ENCODE data around the gene PHLDB3.
A peak's percentile ranks its signal among the peaks of the same experiment; 100 is the strongest.
"Not testable (repeated sequence)": the region's sequence is repeated elsewhere in the genome, so short reads cannot be mapped to it uniquely, and the experiment has no call there.

The PHLDB3 gene

GRCh38 chr19:43444531-43445287 is 59.8 kb downstream of the PHLDB3 start:
- DNase-seq, result no peak
- ATAC-seq, result no peak

DNA sequence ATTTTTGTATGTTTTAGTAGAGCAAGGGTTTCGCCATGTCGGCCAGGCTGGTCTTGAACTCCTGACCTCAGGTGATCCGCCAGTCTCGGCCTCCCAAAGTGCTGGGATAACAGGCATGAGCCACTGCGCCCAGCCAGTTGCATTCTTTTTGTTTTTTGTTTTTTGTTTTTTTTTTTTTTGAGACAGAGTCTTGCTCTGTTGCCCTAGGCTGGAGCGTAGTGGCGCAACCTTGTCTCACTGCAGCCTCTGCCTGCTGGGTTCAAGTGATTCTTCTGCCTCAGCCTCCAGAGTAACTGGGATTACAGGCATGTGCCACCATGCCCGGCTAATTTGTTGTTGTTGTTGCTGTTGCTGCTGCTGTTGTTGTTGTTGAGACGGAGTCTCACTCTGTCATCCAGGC is 60.5 kb downstream of the PHLDB3 start:
- not testable (repeated sequence) for ATAC-seq, DNase-seq

- ATAC-seq, result no peak
- no peak for DNase-seq
These were observed 62.8 kb downstream of the PHLDB3 start for GRCh38 chr19:43441716-43442115.

GRCh38 chr19:43439709-43440063 is 64.9 kb downstream of the PHLDB3 start:
- DNase-seq (no peak), ATAC-seq (no peak)

DNA sequence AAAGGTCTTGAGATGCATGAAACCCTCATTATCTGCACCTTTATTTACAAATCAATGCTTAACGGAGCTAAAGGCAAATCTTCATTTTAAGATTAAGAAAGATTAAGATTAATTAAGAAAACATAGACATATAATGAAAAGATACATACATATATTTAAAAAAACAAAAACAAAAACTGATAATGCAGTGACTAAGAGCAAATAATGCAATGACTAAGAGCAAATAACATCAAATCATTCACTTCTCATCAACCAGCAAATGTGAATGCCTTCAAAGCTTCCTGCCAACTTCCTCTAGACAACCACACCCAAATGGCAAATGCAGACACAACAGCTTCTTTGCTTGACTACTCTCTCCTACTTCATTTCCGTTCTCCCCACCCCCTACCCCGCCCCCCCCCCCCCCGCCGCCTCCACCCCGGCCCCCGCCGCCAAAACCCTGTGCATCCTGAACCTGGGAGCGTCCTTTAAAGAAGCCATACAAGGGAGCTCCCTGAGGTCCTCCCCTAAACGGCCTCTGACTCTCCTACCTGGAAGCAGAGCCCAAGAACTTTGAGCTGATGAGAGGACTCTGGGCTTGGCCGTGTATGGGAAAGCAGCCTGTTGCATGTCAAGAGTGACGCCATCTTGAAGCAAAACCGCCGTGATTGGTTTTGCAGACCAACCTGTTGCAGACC is 65.4 kb downstream of the PHLDB3 start:
- no peak for DNase-seq
- ATAC-seq, result peak; percentile 19

DNA sequence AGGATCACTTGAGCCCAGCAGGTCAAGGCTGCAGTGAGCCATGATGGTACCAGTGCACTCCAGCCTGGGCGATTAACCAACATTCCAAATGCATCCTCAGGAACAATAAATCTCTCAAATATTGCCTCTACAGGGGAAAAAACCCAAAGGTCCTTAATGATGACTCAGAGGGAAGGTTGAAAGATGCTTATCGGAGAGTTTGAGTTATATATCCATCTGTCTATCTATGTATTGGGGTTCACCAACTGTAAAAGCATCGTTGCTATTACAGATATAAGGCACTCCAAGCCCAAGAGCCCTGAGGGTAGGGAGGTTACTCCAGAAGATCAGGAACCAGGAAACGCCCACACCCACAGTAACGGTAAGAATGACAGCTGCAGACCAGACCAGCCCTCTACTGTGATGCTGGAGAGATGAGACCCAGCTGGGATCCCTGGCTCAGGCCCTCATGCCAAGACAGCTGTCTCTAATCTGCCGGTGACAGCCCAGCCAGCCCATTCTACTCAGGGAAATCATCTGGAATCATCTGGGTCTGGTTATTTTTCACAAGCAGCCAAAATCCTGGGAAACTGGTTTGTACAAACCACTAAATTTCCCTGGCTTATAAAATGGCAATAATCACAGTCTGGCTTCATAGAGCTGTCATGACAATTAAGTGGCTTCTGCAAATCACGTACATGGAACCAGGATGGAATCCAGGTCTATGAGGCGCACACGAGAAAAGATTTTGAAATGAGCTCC is 66.1 kb downstream of the PHLDB3 start:
- DNase-seq (peak; percentile 21), ATAC-seq (peak; percentile 43)

- DNase-seq, result no peak
- no peak for ATAC-seq
These were observed 66.8 kb downstream of the PHLDB3 start for GRCh38 chr19:43437712-43438111.

DNA sequence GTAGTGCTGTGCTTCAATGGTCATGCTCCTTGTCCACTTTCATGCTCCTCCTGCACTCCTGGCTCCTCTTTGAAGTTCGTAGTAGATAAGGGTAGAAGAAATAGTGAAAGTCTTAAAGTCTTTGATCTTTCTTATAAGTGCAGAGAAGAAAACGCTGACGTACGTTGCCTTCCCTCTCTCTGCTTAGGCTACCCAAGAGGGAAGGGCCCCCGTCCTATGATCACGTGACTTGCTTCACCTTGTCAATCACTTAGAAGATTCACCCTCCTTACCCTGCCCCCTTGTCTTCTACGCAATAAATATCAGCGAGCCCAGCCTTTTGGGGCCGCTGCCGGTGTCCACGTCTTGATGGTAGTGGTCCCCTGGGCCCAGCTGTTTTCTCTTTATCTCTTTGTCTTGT is 67.3 kb downstream of the PHLDB3 start:
- not testable (repeated sequence) for DNase-seq, ATAC-seq

DNA sequence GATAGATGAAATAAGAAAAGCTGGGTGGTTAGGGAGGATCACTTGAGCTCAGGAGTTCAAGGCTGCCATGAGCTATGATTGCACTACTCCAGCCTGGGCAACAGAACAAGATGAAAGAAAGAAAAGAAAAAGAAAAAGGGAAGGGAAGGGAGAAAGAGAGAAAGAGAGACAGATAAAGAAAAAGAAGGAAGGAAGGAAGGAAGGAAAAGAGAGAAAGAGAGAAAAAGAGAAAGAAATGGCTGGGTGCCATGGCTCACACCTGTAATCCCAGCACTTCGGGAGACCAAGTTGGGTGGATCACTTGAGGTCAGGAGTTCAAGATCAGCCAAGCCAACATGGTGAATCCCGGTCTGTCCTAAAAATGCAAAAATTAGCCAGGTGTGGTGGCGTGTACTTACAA is 68.8 kb downstream of the PHLDB3 start:
- ATAC-seq (no peak), DNase-seq (no peak)

DNA sequence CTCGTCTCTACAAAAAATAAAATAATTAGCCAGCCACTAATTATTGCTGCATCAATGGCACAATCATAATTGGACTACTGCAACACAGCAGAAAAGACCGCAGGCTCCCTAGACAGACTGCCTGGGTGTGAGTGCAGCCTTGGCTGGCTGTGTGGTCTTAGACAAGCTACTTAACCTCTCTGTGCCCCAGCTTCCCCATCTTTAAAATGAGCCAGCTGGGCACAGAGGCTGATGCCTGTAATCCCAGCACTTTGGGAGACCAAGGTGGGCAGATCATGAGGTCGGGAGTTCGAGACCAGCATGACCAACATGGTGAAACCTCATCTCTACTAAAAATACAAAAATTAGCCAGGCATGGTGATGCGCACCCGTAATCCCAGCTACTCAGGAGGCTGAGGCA is 70.9 kb downstream of the PHLDB3 start:
- no peak for ATAC-seq
- no peak for DNase-seq

DNA sequence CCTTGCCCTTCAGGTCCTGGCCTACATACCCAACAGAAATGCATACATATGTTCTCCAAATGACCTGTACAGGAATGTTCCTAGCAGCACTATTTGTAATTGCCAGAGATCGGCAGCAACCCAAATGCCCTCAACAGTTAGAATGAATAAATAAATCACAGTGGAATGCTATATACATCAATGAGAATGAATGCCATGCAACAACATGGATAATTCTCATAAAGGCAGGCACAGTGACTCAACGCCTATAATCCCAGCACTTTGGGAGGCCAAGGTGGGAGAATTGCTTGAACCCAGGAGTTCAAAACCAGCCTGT is 71.2 kb downstream of the PHLDB3 start:
- ATAC-seq (peak; percentile 21), DNase-seq (no peak)

- no peak for DNase-seq
- ATAC-seq, result no peak
These were observed 73.6 kb downstream of the PHLDB3 start for GRCh38 chr19:43430976-43431375.

GRCh38 chr19:43430142-43430710 is 74.3 kb downstream of the PHLDB3 start:
- DNase-seq, result no peak
- no peak for ATAC-seq

DNA sequence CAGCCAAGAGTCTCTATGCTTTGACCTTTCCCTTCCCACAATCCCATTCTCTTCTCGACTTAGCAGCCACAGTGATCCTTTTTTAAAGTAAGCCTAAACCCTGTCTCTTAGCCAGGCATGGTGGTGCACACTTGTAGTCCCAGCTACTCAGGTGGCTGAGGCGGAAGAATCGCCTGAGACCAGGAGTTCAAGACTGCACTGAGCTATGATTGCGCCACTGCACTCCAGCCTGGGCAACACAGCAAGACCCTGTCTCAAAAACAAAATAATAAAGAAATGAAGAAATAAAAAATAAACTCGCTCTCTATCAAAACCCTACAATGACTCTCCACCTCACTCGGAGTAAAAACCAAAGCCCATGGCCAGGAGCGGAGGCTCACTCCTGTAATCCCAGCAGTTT is 75.2 kb downstream of the PHLDB3 start:
- ATAC-seq (no peak), DNase-seq (no peak)

DNA sequence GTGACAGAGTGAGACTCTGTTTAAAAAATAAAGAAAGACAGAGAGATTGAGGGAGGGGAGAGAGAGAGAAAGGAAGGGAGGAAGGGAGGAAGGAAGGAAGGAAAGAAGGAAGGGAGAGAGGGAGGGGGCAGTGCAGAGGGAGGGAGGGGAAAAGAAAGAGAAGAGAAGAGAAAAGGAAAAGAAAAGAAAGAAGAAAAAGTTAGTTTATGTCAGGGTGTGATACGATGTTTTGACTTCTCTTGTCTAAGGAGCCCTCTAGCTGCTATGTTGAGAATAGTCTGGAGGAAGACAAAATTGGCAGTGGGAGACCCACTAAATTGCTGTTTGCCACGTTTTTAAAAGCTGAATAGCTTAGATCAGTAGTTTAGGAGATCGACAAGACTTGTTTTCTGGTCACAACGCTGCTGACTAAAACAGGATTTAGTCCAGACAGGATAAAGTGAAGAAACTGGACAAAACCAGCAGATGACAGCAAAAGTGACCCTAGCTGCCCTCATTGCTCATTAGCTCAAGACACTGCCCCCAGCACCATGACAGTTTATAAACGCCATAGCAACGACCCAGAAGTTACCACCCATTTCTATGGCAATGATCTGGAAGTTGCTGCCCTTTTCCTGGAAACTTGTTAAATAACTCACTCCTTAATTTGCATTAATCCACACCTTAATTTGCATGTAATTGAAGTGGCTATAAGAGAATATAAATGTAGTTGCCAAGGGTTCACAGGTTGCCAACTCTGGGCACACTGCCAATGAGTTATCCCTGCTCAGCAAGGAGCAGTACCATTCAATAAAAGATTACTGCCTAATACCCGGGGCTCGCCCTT is 78.8 kb downstream of the PHLDB3 start:
- DNase-seq, result no peak

More for the DNA sequence above, 78.8 kb downstream of the PHLDB3 start:
- ATAC-seq, result no peak

Measured in stimulated activated naive CD8-positive, alpha-beta T cell treated with anti-CD3 and anti-CD28 coated beads, Interleukin-15, Interleukin-2, amounts not matched to agents 100 U/mL and 50 U/mL, for 24 hours (primary cell).